ENCODE data around the gene AK9.
"Not testable (repeated sequence)": the region's sequence is repeated elsewhere in the genome, so short reads cannot be mapped to it uniquely, and the experiment has no call there.

AK9 gene

GRCh38 chr6:109714166-109714565 is 23.2 kb upstream of the AK9 start:
- Mint-ChIP-seq H3K27me3 (ENCODE audit: low read depth) (peaks cover 8% of the 10 kb centered on the region), H3K4me1 (ENCODE audit: low read depth) (no peaks in the 10 kb centered on the region), H3K9me3 (peaks cover 7% of the 10 kb centered on the region), H3K4me3 (no peak overlapping the region), H3K27ac (no peak overlapping the region), H3K36me3 (ENCODE audit: low read depth) (no peaks in the 10 kb centered on the region)
- DNase-seq (ENCODE audit: low spot score), result no peak

GRCh38 chr6:109713097-109713496 is 22.1 kb upstream of the AK9 start:
- peaks cover 12% of the 10 kb centered on the region for H3K9me3 Mint-ChIP-seq
- H3K4me3 Mint-ChIP-seq, result no peak overlapping the region
- no peaks in the 10 kb centered on the region for H3K4me1 Mint-ChIP-seq (ENCODE audit: low read depth)
- no peak overlapping the region for H3K27ac Mint-ChIP-seq
- DNase-seq (ENCODE audit: low spot score), result no peak
- no peaks in the 10 kb centered on the region for H3K36me3 Mint-ChIP-seq (ENCODE audit: low read depth)
- H3K27me3 Mint-ChIP-seq (ENCODE audit: low read depth), result peaks cover 8% of the 10 kb centered on the region

GRCh38 chr6:109708099-109708498 is 17.1 kb upstream of the AK9 start:
- not testable (repeated sequence) for H3K27ac Mint-ChIP-seq; H3K27me3 Mint-ChIP-seq (ENCODE audit: low read depth); H3K4me1 Mint-ChIP-seq (ENCODE audit: low read depth); H3K4me3 Mint-ChIP-seq; H3K36me3 Mint-ChIP-seq (ENCODE audit: low read depth); DNase-seq (ENCODE audit: low spot score)
- H3K9me3 Mint-ChIP-seq, result peaks cover 12% of the 10 kb centered on the region

- Mint-ChIP-seq H3K36me3 (ENCODE audit: low read depth) (no peaks in the 10 kb centered on the region), H3K9me3 (peaks cover 12% of the 10 kb centered on the region), H3K27me3 (ENCODE audit: low read depth) (peaks cover 8% of the 10 kb centered on the region), H3K4me3 (no peak overlapping the region), H3K27ac (no peak overlapping the region), H3K4me1 (ENCODE audit: low read depth) (peaks cover 9% of the 10 kb centered on the region)
- no peak for DNase-seq (ENCODE audit: low spot score)
These were observed 15.5 kb upstream of the AK9 start for GRCh38 chr6:109706513-109706912.

- no peaks in the 10 kb centered on the region for H3K36me3 Mint-ChIP-seq (ENCODE audit: low read depth)
- peaks cover 9% of the 10 kb centered on the region for H3K4me1 Mint-ChIP-seq (ENCODE audit: low read depth)
- peaks cover 12% of the 10 kb centered on the region for H3K9me3 Mint-ChIP-seq
- no peak overlapping the region for H3K27ac Mint-ChIP-seq
- peak; percentile 70 for DNase-seq (ENCODE audit: low spot score)
- peaks cover 5% of the 10 kb centered on the region for H3K27me3 Mint-ChIP-seq (ENCODE audit: low read depth)
- no peak overlapping the region for H3K4me3 Mint-ChIP-seq
These were observed 14.3 kb upstream of the AK9 start for GRCh38 chr6:109705258-109705657.

GRCh38 chr6:109702791-109703190 is 11.8 kb upstream of the AK9 start:
- DNase-seq (ENCODE audit: low spot score), result no peak
- Mint-ChIP-seq H3K9me3 (no peaks in the 10 kb centered on the region), H3K27me3 (ENCODE audit: low read depth) (no peaks in the 10 kb centered on the region), H3K4me1 (ENCODE audit: low read depth) (peaks cover 9% of the 10 kb centered on the region), H3K27ac (no peak overlapping the region), H3K36me3 (ENCODE audit: low read depth) (no peaks in the 10 kb centered on the region), H3K4me3 (no peak overlapping the region)

- no peak overlapping the region for H3K27ac Mint-ChIP-seq
- no peak for DNase-seq (ENCODE audit: low spot score)
- H3K4me1 Mint-ChIP-seq (ENCODE audit: low read depth), result peaks cover 9% of the 10 kb centered on the region
- H3K9me3 Mint-ChIP-seq, result no peaks in the 10 kb centered on the region
- no peaks in the 10 kb centered on the region for H3K36me3 Mint-ChIP-seq (ENCODE audit: low read depth)
- no peaks in the 10 kb centered on the region for H3K27me3 Mint-ChIP-seq (ENCODE audit: low read depth)
- H3K4me3 Mint-ChIP-seq, result no peak overlapping the region
These were observed 10.8 kb upstream of the AK9 start for GRCh38 chr6:109701774-109702173.

GRCh38 chr6:109701221-109701620 is 10.2 kb upstream of the AK9 start:
- H3K27me3 Mint-ChIP-seq (ENCODE audit: low read depth), result no peaks in the 10 kb centered on the region
- peaks cover 3% of the 10 kb centered on the region for H3K36me3 Mint-ChIP-seq (ENCODE audit: low read depth)
- H3K27ac Mint-ChIP-seq, result no peak overlapping the region
- peaks cover 7% of the 10 kb centered on the region for H3K4me1 Mint-ChIP-seq (ENCODE audit: low read depth)
- no peaks in the 10 kb centered on the region for H3K9me3 Mint-ChIP-seq
- no peak overlapping the region for H3K4me3 Mint-ChIP-seq
- DNase-seq (ENCODE audit: low spot score), result no peak

GRCh38 chr6:109696355-109696754 is 5.4 kb upstream of the AK9 start:
- H3K27ac Mint-ChIP-seq, result no peak overlapping the region
- no peaks in the 10 kb centered on the region for H3K9me3 Mint-ChIP-seq
- H3K27me3 Mint-ChIP-seq (ENCODE audit: low read depth), result no peaks in the 10 kb centered on the region
- H3K4me1 Mint-ChIP-seq (ENCODE audit: low read depth), result peaks cover 11% of the 10 kb centered on the region
- peaks cover 7% of the 10 kb centered on the region for H3K36me3 Mint-ChIP-seq (ENCODE audit: low read depth)
- H3K4me3 Mint-ChIP-seq, result no peak overlapping the region
- DNase-seq (ENCODE audit: low spot score), result no peak

- peaks cover 11% of the 10 kb centered on the region for H3K4me1 Mint-ChIP-seq (ENCODE audit: low read depth)
- no peak overlapping the region for H3K4me3 Mint-ChIP-seq
- H3K27me3 Mint-ChIP-seq (ENCODE audit: low read depth), result no peaks in the 10 kb centered on the region
- DNase-seq (ENCODE audit: low spot score), result no peak
- no peak overlapping the region for H3K27ac Mint-ChIP-seq
- no peaks in the 10 kb centered on the region for H3K9me3 Mint-ChIP-seq
- H3K36me3 Mint-ChIP-seq (ENCODE audit: low read depth), result peaks cover 7% of the 10 kb centered on the region
These were observed 4.5 kb upstream of the AK9 start for GRCh38 chr6:109695468-109695867.

GRCh38 chr6:109693111-109693510 is 2.1 kb upstream of the AK9 start:
- Mint-ChIP-seq H3K9me3 (no peaks in the 10 kb centered on the region), H3K4me3 (peak overlapping the region; percentile 0), H3K4me1 (ENCODE audit: low read depth) (peaks cover 18% of the 10 kb centered on the region), H3K27ac (no peak overlapping the region), H3K36me3 (ENCODE audit: low read depth) (peaks cover 7% of the 10 kb centered on the region), H3K27me3 (ENCODE audit: low read depth) (peaks cover 13% of the 10 kb centered on the region)
- no peak for DNase-seq (ENCODE audit: low spot score)

- Mint-ChIP-seq H3K27ac (peak overlapping the region; percentile 91), H3K9me3 (no peaks in the 10 kb centered on the region), H3K4me3 (peak overlapping the region; percentile 93), H3K36me3 (ENCODE audit: low read depth) (no peaks in the 10 kb centered on the region), H3K4me1 (ENCODE audit: low read depth) (peaks cover 20% of the 10 kb centered on the region), H3K27me3 (ENCODE audit: low read depth) (peaks cover 13% of the 10 kb centered on the region)
- peak; percentile 56 for DNase-seq (ENCODE audit: low spot score)
These were observed 647 bp downstream of the AK9 start for GRCh38 chr6:109690373-109690736.

- Mint-ChIP-seq H3K27me3 (ENCODE audit: low read depth) (peaks cover 13% of the 10 kb centered on the region), H3K9me3 (no peaks in the 10 kb centered on the region), H3K36me3 (ENCODE audit: low read depth) (no peaks in the 10 kb centered on the region), H3K4me3 (no peak overlapping the region), H3K4me1 (ENCODE audit: low read depth) (peaks cover 18% of the 10 kb centered on the region), H3K27ac (no peak overlapping the region)
- DNase-seq (ENCODE audit: low spot score), result peak; percentile 9
These were observed 3.7 kb downstream of the AK9 start for GRCh38 chr6:109687271-109687761.

GRCh38 chr6:109686566-109687265 is 4.3 kb downstream of the AK9 start:
- H3K4me3 Mint-ChIP-seq, result no peak overlapping the region

More at GRCh38 chr6:109686566-109687265, 4.3 kb downstream of the AK9 start:
- H3K27ac Mint-ChIP-seq, result no peak overlapping the region
- H3K27me3 Mint-ChIP-seq (ENCODE audit: low read depth), result peaks cover 13% of the 10 kb centered on the region
- H3K9me3 Mint-ChIP-seq, result no peaks in the 10 kb centered on the region
- peaks cover 12% of the 10 kb centered on the region for H3K4me1 Mint-ChIP-seq (ENCODE audit: low read depth)
- DNase-seq (ENCODE audit: low spot score), result no peak
- H3K36me3 Mint-ChIP-seq (ENCODE audit: low read depth), result no peaks in the 10 kb centered on the region

Data from T-helper 2 cell treated with Interferon-gamma antibody and Interleukin-4, amounts not matched to agents 5 μg/mL and 100 μg/mL, for 36 hours (primary cell).